ENCODE measurements around the gene RERE.
"Not testable (repeated sequence)": the region's sequence is repeated elsewhere in the genome, so short reads cannot be mapped to it uniquely, and the experiment has no call there.

The RERE gene

GRCh38 chr1:8448911-8449661, 368.4 kb downstream of the RERE start:
- TF ChIP-seq CTCF (IDR thresholded peaks at IDR 0.05; ENCODE audit: insufficient read depth, low read depth, low read length, missing control alignments): no peak
- DNase-seq (ENCODE audit: low read depth): no peak
- H3K4me3 ChIP-seq (ENCODE audit: low read depth, low read length): no peak overlapping the region

- not testable (repeated sequence) for DNase-seq (ENCODE audit: low read depth); H3K4me3 ChIP-seq (ENCODE audit: low read depth, low read length)
These were observed 368.9 kb downstream of the RERE start for GRCh38 chr1:8448505-8448904.

- no peak overlapping the region for H3K4me3 ChIP-seq (ENCODE audit: low read depth, low read length)
- no peak for DNase-seq (ENCODE audit: low read depth)
- no peak for TF ChIP-seq CTCF (IDR thresholded peaks at IDR 0.05; ENCODE audit: insufficient read depth, low read depth, low read length, missing control alignments)
These were observed 369.8 kb downstream of the RERE start for GRCh38 chr1:8447616-8448150.

GRCh38 chr1:8446119-8446518, 371.3 kb downstream of the RERE start:
- not testable (repeated sequence) for H3K4me3 ChIP-seq (ENCODE audit: low read depth, low read length); DNase-seq (ENCODE audit: low read depth)

- DNase-seq (ENCODE audit: low read depth): no peak
- TF ChIP-seq CTCF (IDR thresholded peaks at IDR 0.05; ENCODE audit: insufficient read depth, low read depth, low read length, missing control alignments): peak; percentile 8
- no peak overlapping the region for H3K4me3 ChIP-seq (ENCODE audit: low read depth, low read length)
These were observed 373.8 kb downstream of the RERE start for GRCh38 chr1:8443558-8444194.

- no peak overlapping the region for H3K4me3 ChIP-seq (ENCODE audit: low read depth, low read length)
- no peak for TF ChIP-seq CTCF (IDR thresholded peaks at IDR 0.05; ENCODE audit: insufficient read depth, low read depth, low read length, missing control alignments)
These were observed 376.0 kb downstream of the RERE start for GRCh38 chr1:8441426-8441825.

GRCh38 chr1:8439015-8439702, 378.3 kb downstream of the RERE start:
- H3K4me3 ChIP-seq (ENCODE audit: low read depth, low read length): no peak overlapping the region
- TF ChIP-seq CTCF (IDR thresholded peaks at IDR 0.05; ENCODE audit: insufficient read depth, low read depth, low read length, missing control alignments): no peak
- peak; percentile 59 for DNase-seq (ENCODE audit: low read depth)

More at GRCh38 chr1:8441426-8441825, 376.0 kb downstream of the RERE start:
- no peak for DNase-seq (ENCODE audit: low read depth)
